ENCODE data around the gene TUFM. TPM values are rescaled to one million over a fixed set of nuclear protein-coding genes. Genes with fewer than 3 reads are reported as not detected.
"Not testable (repeated sequence)": the region's sequence is repeated elsewhere in the genome, so short reads cannot be mapped to it uniquely, and the experiment has no call there.

Gene TUFM
- total RNA-seq, 1 experiment from 2014 or later, result 131 TPM

DNA sequence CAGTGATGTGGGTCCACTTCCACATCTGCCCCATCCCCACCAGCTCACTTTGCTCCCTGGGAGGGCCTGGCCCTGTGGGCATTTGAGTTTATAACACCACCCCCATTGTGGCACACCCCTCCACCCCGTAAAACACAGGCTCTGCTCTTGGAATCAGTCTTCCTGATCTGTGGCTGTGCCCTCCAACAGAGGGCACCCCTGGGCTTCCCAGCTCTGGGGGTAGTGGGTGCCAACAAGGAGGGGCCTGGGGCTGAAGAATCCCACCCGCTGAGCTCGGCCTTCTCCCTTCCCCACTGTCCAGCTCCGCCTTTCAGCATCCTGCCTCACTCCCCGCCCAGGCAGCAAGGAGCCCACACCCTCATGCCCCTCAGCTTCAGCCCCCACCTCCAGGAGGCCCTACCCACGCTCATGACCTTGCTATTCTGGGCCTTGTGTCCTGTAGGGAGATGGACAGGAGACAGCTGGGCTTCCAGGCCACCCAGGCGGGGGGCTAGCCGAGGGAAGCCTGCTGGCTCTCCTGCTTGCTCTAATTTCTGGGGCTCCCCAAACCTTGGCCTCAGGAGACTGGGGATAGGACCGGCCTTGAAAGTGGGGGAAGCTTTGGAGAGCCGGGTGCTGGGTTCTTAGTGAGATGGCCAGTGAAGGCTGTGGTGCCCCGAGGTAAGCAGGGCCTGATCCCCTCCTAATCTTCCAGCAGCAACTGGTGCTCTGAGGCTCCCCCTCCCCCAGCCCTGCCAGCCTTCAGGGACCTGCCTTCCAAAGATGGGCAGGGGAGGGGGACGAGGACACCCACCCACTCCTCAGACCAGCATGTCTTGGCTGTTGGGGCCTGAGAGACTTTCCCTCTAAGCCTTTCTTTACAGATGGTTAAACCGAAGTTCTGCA, 29.2 kb upstream of the TUFM start:
- DNase-seq (ENCODE audit: low read depth), result no peak

DNA sequence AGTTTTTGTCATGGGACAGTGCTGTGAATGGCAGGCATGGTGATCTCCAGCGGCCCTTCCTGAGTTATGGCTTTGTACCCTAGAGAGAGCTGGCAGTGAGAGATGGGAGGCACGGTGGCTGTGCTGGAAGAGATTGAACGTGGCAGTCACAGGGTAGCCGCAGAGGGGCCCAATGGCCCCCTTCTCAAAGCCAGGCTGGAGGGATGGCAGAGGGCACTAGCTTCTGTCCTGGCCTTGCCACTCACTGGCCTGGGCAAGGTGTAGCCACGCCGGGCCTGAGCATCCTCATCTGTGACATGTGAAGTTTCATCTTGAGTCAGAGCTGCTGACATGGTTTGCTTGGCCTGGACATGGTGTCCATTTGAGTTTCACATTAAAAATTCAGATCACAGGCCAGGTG, 28.3 kb upstream of the TUFM start:
- no peak for DNase-seq (ENCODE audit: low read depth)

DNA sequence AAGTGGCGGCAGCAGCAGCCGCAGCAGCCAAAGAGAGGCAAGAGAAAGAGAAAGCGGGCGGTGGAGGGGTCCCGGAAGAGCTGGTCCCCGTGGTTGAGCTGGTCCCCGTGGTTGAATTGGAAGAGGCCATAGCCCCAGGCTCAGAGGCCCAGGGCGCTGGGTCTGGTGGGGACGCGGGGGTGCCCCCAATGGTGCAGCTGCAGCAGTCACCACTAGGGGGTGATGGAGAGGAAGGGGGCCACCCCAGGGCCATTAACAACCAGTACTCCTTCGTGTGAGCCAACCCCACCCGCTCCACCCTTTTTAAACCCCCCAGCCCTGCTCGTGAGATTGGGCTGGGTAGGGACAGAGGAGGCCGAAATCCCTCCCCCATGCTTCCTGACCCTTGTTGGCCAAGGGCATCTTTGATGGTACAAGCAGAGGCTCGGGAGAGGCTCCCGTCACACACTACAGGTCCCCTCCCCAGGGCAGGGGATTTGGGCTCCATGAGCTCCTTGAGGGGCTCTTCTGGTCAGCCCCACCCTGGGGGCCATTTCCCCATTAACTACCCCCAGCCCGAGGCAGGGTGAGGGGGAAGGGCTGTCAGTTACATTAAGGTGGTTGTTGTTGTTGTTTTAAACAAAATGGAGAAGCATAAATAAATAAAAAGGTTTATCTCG, 27.5 kb upstream of the TUFM start:
- DNase-seq (ENCODE audit: low read depth), result no peak

DNA sequence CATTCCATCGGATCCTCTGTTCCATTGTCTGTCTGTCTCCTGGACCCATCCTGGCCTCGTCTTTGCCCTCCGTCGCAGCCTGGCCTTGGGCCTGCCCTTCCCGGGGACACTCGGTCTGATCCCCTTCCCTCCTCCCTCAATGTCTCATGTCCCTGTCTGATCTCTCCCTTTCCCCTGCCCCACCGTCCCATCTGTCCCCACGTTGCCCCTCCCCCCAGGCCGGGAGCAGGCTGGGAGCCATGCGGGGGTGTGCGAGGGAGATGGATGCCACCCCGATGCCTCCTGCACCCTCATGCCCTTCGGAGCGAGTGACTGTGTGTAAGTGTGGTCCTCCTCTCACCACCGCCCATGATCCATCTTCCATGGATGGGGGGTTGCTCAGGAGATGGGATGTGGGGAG, 26.8 kb upstream of the TUFM start:
- no peak for DNase-seq (ENCODE audit: low read depth)

- DNase-seq (ENCODE audit: low read depth), result no peak
These were observed 23.1 kb upstream of the TUFM start for GRCh38 chr16:28869201-28869600.

- not testable (repeated sequence) for DNase-seq (ENCODE audit: low read depth)
These were observed 21.5 kb upstream of the TUFM start for GRCh38 chr16:28867646-28868045.

GRCh38 chr16:28867241-28867640, 21.1 kb upstream of the TUFM start:
- DNase-seq (ENCODE audit: low read depth), result no peak

- no peak for DNase-seq (ENCODE audit: low read depth)
These were observed 20.3 kb upstream of the TUFM start for GRCh38 chr16:28866454-28866804.

- DNase-seq (ENCODE audit: low read depth), result no peak
These were observed 19.7 kb upstream of the TUFM start for GRCh38 chr16:28865722-28866453.

DNA sequence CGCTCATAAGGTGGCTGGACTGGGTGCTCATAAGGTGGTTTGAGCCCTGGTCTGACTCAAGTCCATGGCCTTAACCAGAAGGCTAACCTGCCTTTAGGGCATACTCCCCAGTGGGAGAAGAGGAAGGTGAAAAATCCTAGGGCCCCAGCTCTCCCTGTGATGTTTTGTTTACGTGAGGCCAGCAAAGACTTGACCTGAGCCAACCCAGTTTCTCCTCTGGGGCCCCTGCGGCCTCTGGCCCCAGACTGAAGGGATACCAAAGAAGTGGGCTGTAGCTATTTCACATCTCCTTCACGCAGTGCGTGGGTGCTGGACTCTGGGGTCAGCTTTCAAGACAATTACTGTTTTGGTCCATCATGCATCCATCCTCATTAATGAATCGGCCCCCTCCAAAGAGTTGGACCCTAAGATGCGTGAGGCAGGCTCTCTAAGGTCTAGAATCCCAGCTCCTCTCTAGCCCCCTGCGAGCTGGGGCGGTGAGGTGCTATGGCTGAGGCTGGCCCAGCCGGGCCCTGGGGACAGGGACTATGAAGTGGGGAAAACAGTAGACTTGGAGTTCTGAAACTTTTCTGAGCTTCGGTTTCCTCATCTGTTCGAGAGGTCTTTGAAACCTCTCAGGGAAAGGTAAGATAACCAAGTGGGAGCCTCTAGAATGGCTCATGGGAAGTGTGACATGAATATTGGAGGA, 19.0 kb upstream of the TUFM start:
- DNase-seq (ENCODE audit: low read depth), result no peak

DNA sequence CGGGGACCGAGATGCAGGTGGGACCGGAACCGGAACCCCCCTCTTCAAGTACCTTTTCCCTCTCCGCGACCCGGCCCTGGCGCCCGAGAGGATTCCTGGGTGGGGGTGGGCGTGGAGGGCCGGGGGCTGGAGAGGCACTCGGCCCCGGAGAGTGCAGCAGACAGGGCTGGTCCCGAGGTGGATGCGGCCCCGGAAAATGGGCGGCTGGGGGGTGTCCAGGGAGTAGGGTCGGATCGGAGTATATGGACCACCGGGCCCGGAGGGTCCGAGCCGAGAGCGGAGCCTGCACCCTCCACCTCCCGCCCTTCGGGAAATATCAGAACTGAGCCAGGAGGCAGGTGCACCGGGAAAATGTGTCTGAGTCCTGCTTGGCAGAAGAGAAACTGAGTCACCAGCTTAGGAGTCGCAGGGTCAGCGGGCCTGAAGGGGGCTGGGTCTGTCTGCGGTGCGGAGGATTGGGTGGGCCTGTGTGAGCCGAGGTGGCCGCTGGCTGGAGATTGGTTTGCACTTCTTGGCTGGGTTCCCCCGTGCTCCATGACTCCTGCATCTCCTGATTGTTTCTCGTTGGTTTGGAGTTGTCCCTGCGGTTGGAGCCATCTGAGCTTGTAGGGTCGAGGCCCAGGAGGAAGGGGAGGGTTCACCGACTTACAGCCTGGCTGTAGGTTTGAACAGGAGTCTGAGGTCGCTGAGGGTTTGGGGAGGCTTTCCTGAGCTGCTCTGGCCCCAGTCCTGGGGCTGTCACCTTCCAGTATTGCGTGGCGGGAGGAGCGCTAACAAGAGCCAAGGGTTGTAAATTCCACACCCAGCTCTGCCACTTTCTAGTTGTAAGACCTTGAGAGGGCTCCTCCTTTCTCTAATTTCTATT, 18.0 kb upstream of the TUFM start:
- peak; percentile 29 for DNase-seq (ENCODE audit: low read depth)

GRCh38 chr16:28859326-28859725, 13.2 kb upstream of the TUFM start:
- peak; percentile 44 for DNase-seq (ENCODE audit: low read depth)

GRCh38 chr16:28858421-28858820, 12.3 kb upstream of the TUFM start:
- DNase-seq (ENCODE audit: low read depth), result peak; percentile 81

- DNase-seq (ENCODE audit: low read depth), result no peak
These were observed 755 bp upstream of the TUFM start for GRCh38 chr16:28846933-28847273.

- DNase-seq (ENCODE audit: low read depth), result no peak
These were observed 428 bp downstream of the TUFM start for GRCh38 chr16:28845761-28846079.

DNA sequence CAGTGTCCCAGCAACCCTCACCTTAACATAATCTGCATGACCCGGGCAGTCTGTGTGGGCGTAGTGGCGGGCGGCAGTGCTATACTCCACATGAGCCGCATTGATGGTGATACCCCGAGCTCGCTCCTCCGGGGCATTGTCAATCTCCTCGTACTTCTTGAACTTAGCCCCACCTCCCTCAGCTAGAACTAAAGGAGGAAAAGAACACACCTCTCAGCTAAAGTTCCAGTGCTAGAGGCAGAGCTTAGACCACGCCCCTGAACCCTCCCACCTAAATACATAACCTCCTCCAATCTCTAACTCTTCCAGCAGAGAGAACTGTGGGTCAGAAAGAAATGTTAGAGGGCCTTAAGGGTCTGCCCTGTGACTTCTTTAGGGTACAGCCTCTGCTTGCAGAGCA, 855 bp downstream of the TUFM start:
- DNase-seq (ENCODE audit: low read depth), result peak; percentile 37

GRCh38 chr16:28844226-28844885, 1.8 kb downstream of the TUFM start:
- DNase-seq (ENCODE audit: low read depth), result no peak

DNA sequence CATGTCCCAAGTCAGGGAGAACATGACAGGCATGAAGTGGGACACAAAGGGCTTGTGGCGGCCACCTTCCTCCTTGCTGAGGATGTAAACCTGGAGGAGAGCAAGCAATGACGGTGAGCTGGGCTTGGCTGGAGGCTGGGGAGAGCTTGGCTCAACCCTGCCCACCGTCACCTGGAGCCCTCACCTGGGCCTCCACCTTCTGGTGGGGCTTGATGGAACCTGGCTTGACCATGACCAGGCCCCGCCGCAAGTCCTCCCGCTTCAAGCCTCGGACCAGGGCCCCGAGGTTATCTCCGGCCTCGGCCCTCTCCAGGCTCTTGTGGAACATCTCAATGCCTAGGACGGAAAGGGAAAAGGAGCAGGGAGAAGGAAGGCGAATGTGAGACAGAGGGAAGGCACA, 2.4 kb downstream of the TUFM start:
- DNase-seq (ENCODE audit: low read depth), result no peak

- DNase-seq (ENCODE audit: low read depth), result no peak
These were observed 3.5 kb downstream of the TUFM start for GRCh38 chr16:28842696-28843095.

- no peak for DNase-seq (ENCODE audit: low read depth)
These were observed 6.2 kb downstream of the TUFM start for GRCh38 chr16:28839899-28840298.

All from M059J (cell line).